HepG2 (cell line): ENCODE results near the gene CD44. TPM values are rescaled to one million over a fixed set of nuclear protein-coding genes. Genes with fewer than 3 reads are reported as not detected.

Source experiments
- ATAC-seq: fragments of 200-7000 bp; cut with Tn5 transposase; 3 replicates; pipeline ENCODE4 v1.9.1; 2020; ENCODE audit warnings: mild to moderate bottlenecking, moderate library complexity
- BruUV-seq: library from RNA; stranded (reverse); fragments of 400-500 nt; replicated peaks from 2 replicates; lab custom pipeline; 2021; lab: Mats Ljungman, UMichigan
- CTCF ChIA-PET: fragments of 300-600 bp; formaldehyde crosslinking; extraction: SDS; loops from one replicate; lab custom pipeline; 2021; ENCODE audit warnings: low total read pairs, inconsistent platforms, low intra/inter-chr PET ratio; lab: Yijun Ruan, JAX
- POLR2A ChIA-PET: fragments of 350-600 bp; sonication (Branson Sonifier 250); formaldehyde crosslinking; loops from one replicate; lab custom pipeline; 2020; ENCODE audit warnings: antibody characterized with exemption, inconsistent platforms; lab: Yijun Ruan, JAX
- DNase-seq: peaks from one replicate; pipeline ENCODE4 v3.0.0-alpha.2; 2015; ENCODE audit warnings: low spot score
- FAIRE-seq: peaks from 3 replicates; lab custom pipeline; 2011; peaks lifted over from hg19 to GRCh38; lab: Jason Lieb, UNC
- H2AFZ ChIP-seq: one replicate; pipeline ENCODE4 v1.6.1; 2011; ENCODE audit warnings: low read length, inconsistent platforms
- H3K27ac ChIP-seq: fragments of 300-600 bp; 3 replicates; pipeline ENCODE4 v1.8.0; 2011; ENCODE audit warnings: mixed run types, mild to moderate bottlenecking, mixed read lengths, low read length, inconsistent platforms; ENCODE audit not compliant: insufficient read depth; ENCODE audit errors: extremely low read length
- H3K27me3 ChIP-seq, 2 experiments: fragments of 200-600 bp in 1 of 2; 2 replicates in 1 of 2; 3 replicates in 1 of 2; pipeline versions ENCODE4 v1.6.0 to v1.8.0; 2011; ENCODE audit warnings: low read length in 2 of 2, mild to moderate bottlenecking in 2 of 2, moderate library complexity in 2 of 2, inconsistent platforms in 1 of 2; ENCODE audit not compliant: insufficient read depth in 2 of 2, control insufficient read depth in 1 of 2
- H3K36me3 ChIP-seq, 2 experiments: fragments of 200-600 bp in 1 of 2; replicated peaks in 1 of 2; 2 replicates in 1 of 2; 3 replicates in 1 of 2; pipeline versions ENCODE4 v1.5.1 to v1.8.0; 2011; ENCODE audit warnings: low read length in 2 of 2, inconsistent platforms in 1 of 2; ENCODE audit not compliant: insufficient read depth in 2 of 2, control insufficient read depth in 1 of 2
- H3K4me1 ChIP-seq: 2 replicates; pipeline ENCODE4 v1.5.1; 2012; ENCODE audit warnings: low read length, inconsistent platforms; ENCODE audit not compliant: insufficient read depth
- H3K4me2 ChIP-seq: 2 replicates; pipeline ENCODE4 v1.6.0; 2011; ENCODE audit warnings: low read depth, low read length, inconsistent platforms
- H3K4me3 ChIP-seq, 3 experiments: fragments of 200-600 bp in 1 of 3; sonication (generic), shearing (Covaris generic) in 1 of 3; replicated peaks in 1 of 3; 2 replicates each; pipeline ENCODE4 v1.5.1; 2011 to 2016; ENCODE audit warnings: low read length in 3 of 3, inconsistent platforms in 2 of 3, low read depth in 2 of 3, mild to moderate bottlenecking in 2 of 3, control low read depth in 1 of 3, mixed read lengths in 1 of 3; ENCODE audit not compliant: insufficient read depth in 1 of 3
- H3K79me2 ChIP-seq: one replicate; pipeline ENCODE4 v1.6.1; 2011; ENCODE audit warnings: low read length, inconsistent platforms; ENCODE audit not compliant: insufficient read depth
- H3K9ac ChIP-seq: 2 replicates; pipeline ENCODE4 v1.6.0; 2011; ENCODE audit warnings: mild to moderate bottlenecking, low read depth, low read length, inconsistent platforms; ENCODE audit not compliant: insufficient read depth
- H3K9me3 ChIP-seq: 2 replicates; pipeline ENCODE4 v1.5.1; 2012; ENCODE audit warnings: mild to moderate bottlenecking, low read length
- H4K20me1 ChIP-seq: 2 replicates; pipeline ENCODE4 v1.6.0; 2011; ENCODE audit warnings: inconsistent platforms, mild to moderate bottlenecking, low read length, moderate library complexity; ENCODE audit not compliant: insufficient read depth
- ARID2 ChIP-seq: sonication (generic); formaldehyde crosslinking; IDR thresholded peaks from 2 replicates; pipeline ENCODE4 v1.8.1; 2022; ENCODE audit warnings: mild to moderate bottlenecking, missing genetic modification reagents, borderline replicate concordance
- BCL3 ChIP-seq: sonication (generic); formaldehyde crosslinking; IDR thresholded peaks from 2 replicates; pipeline ENCODE4 v1.5.1; 2020; ENCODE audit warnings: mild to moderate bottlenecking, missing genetic modification reagents, moderate library complexity
- HNF4A ChIP-seq: sonication (generic); formaldehyde crosslinking; IDR thresholded peaks from 2 replicates; pipeline ENCODE4 v1.4.0; 2020; ENCODE audit warnings: missing genetic modification reagents
- IKZF1 ChIP-seq: fragments of 450-650 bp; IDR thresholded peaks from 2 replicates; pipeline ENCODE4 v1.7.1; 2016
- IRX3 ChIP-seq: sonication (generic); formaldehyde crosslinking; IDR thresholded peaks from 2 replicates; pipeline ENCODE4 v1.8.1; 2023; ENCODE audit warnings: mild to moderate bottlenecking, low read depth, missing genetic modification reagents, borderline replicate concordance
- NFE2 ChIP-seq: sonication (generic); formaldehyde crosslinking; IDR thresholded peaks from 2 replicates; pipeline ENCODE4 v1.4.0; 2020; ENCODE audit warnings: missing genetic modification reagents
- TOPORS ChIP-seq: sonication (generic); formaldehyde crosslinking; IDR thresholded peaks from 2 replicates; pipeline ENCODE4 v1.8.0; 2023; ENCODE audit warnings: mild to moderate bottlenecking, missing genetic modification reagents
- ZNF550 ChIP-seq: sonication (generic); formaldehyde crosslinking; IDR thresholded peaks from 2 replicates; pipeline ENCODE4 v1.4.0; 2020; ENCODE audit warnings: mild to moderate bottlenecking, missing genetic modification reagents, borderline replicate concordance
- ZNF691 ChIP-seq: sonication (generic); formaldehyde crosslinking; IDR thresholded peaks from 2 replicates; pipeline ENCODE4 v1.4.0; 2020; ENCODE audit warnings: missing genetic modification reagents, low read depth, mild to moderate bottlenecking, borderline replicate concordance
- ZNF782 ChIP-seq: sonication (generic); formaldehyde crosslinking; IDR thresholded peaks from 2 replicates; pipeline ENCODE4 v1.4.0; 2020; ENCODE audit warnings: missing genetic modification reagents, mild to moderate bottlenecking, borderline replicate concordance
- WGBS: methylation state at CpG from one replicate; pipeline ENCODE4 v1.1.6; 2017; ENCODE audit warnings: low lambda C conversion rate; 5-methylcytosine and 5-hydroxymethylcytosine counted together
- in situ Hi-C: cut with HindIII; loops from 2 replicates; pipeline ENCODE4 v1.10.0; 2017; ENCODE audit warnings: low pct_unique_long_range_greater_than_20kb; ENCODE audit not compliant: extremely low pct_ligation_motif_present
- intact Hi-C: fragments of 100-400 bp; cut with micrococcal nuclease; formaldehyde crosslinking; loops from one replicate; pipeline ENCODE4 v1.10.0; 2022; ENCODE audit not compliant: unreplicated experiment
- polyA plus RNA-seq, 8 experiments: library from polyadenylated mRNA; depleted of rRNA in 3 of 8; stranded (reverse) in 7 of 8; unstranded in 1 of 8; fragments of >200 nt; fragmentation: Illumina TruSeq in 4 of 8; extraction: Trizol in 4 of 8; gene quantifications; 2 replicates each; pipeline versions ENCODE4 v1.2.1 to v1.2.3, GENCODE V29; 2011 to 2016; ENCODE audit warnings: low read depth in 4 of 8, missing spikeins in 1 of 8, mixed read lengths in 1 of 8; ENCODE audit not compliant: insufficient read depth in 1 of 8
- total RNA-seq, 5 experiments: library from RNA; depleted of rRNA; stranded (reverse); fragments of >200 nt; fragmentation: Illumina TruSeq; extraction: Trizol; gene quantifications; 2 replicates each; pipeline ENCODE4 v1.2.3, GENCODE V29; 2016; ENCODE audit warnings: low read depth in 1 of 5
- TF ChIP-seq, protein P1 (sequence below): sonication (generic); formaldehyde crosslinking; IDR thresholded peaks from 2 replicates; pipeline ENCODE4 v1.5.0; 2020; ENCODE audit warnings: mild to moderate bottlenecking, missing genetic modification reagents, borderline replicate concordance

Gene CD44
- total and polyA plus RNA-seq, 2 of the 13 experiments (the other 11 are each of a cell fraction or from before 2014, with no cell fraction given), result 0.02 to 0.11 TPM

DNA sequence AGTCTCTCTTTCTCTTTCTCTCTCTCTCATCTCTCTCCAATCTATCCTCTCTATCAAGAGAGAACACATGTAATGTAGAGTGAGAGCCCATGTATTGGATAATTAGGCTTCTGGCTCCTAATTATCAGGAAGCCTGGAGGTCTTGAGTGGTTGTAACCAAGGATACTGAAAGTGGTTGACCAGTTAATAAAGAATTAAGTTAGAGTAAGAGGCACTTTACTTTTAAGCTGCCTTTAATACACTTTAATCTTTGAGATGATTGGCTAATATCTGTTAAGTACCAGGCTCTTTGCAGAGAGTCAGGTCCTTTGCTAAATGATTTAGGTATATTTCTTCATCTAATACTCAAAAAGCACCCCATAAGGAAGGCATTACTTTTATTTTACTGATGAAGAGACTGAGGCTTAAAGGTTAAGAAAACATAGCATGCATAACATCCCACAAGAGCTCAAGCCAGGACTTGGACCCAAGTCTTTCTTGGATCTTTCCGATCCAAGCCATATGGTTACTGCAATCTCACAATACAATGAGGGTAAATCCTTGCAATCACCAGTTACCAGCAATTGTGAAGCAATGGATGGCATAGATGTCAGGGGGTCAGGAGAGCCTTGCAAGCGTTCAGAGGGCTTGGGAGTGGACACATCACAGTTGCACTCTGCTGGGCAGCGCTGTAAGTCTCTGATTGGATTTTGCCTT is 22.1 kb downstream of the CD44 start:
- no peaks in the 10 kb centered on the region for H3K36me3 ChIP-seq
- intact Hi-C loops, result no loop called here
- CTCF ChIA-PET, result no interaction called here

DNA sequence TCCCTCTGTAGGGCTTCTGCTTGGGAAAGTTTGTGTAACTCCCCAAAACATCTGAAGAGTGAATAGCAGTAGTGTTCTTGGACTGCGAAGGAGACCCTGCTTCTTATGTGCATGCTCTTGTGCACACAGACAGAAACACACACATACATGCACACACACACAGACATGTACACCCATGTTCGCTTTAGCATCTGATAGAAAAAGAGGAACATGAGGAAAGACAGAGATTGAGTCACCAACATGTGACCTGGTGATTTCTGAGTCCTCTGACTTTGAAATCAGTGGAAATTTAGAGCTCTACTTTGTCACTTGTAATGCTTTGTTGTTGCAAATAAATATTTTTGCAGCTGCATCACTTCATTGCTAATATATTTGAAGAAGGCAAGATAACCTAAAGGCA is 23.8 kb downstream of the CD44 start:
- H3K9ac ChIP-seq, result no peak overlapping the region
- no peak overlapping the region for H3K4me2 ChIP-seq
- H3K27me3 ChIP-seq, result peaks cover 0 to 3% of the 10 kb centered on the region in 2 experiments; a peak in 1 of 5 replicates
- H3K9me3 ChIP-seq, result no peaks in the 10 kb centered on the region
- H3K4me1 ChIP-seq, result no peaks in the 10 kb centered on the region
- CTCF ChIA-PET, result no interaction called here
- no peak overlapping the region for H2AFZ ChIP-seq
- H4K20me1 ChIP-seq, result no peaks in the 10 kb centered on the region
- in situ Hi-C loops, result no loop called here
- no peaks in the 10 kb centered on the region for H3K36me3 ChIP-seq
- POLR2A ChIA-PET, result no interaction called here
- H3K27ac ChIP-seq, result no peak overlapping the region
- H3K79me2 ChIP-seq, result no peaks in the 10 kb centered on the region
- no TSS peak for BruUV-seq
- no peak for DNase-seq
- FAIRE-seq, result no peak
- ATAC-seq, result no peak
- no peak overlapping the region for H3K4me3 ChIP-seq
- WGBS, result 44% methylated on average over 2 of the region's 2 CpGs
- intact Hi-C loops, result no loop called here
- TF ChIP-seq ARID2 (CRISPR knock-in tag) (no peak), ZNF782 (CRISPR knock-in tag) (no peak), BCL3 (CRISPR knock-in tag) (no peak), IRX3 (no peak), NFE2 (no peak), ZNF691 (CRISPR knock-in tag) (no peak), ZNF550 (no peak), IKZF1 (no peak), TOPORS (CRISPR knock-in tag) (no peak)
- TF ChIP-seq, protein P1, sequence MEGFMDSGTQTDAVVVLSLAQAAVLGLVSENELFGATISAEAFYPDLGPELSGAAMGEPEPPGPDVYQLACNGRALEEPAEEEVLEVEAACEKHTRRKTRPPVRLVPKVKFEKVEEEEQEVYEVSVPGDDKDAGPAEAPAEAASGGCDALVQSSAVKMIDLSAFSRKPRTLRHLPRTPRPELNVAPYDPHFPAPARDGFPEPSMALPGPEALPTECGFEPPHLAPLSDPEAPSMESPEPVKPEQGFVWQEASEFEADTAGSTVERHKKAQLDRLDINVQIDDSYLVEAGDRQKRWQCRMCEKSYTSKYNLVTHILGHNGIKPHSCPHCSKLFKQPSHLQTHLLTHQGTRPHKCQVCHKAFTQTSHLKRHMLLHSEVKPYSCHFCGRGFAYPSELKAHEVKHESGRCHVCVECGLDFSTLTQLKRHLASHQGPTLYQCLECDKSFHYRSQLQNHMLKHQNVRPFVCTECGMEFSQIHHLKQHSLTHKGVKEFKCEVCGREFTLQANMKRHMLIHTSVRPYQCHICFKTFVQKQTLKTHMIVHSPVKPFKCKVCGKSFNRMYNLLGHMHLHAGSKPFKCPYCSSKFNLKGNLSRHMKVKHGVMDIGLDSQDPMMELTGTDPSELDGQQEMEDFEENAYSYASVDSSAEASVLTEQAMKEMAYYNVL (CRISPR knock-in tag), result no peak

More for the DNA sequence above, 22.1 kb downstream of the CD44 start:
- POLR2A ChIA-PET, result no interaction called here
- no peak overlapping the region for H3K4me2 ChIP-seq
- no peak overlapping the region for H3K4me3 ChIP-seq
- no TSS peak for BruUV-seq
- no peak for TF ChIP-seq HNF4A (CRISPR knock-in tag)
- in situ Hi-C loops, result no loop called here
- DNase-seq (no peak), ATAC-seq (no peak), FAIRE-seq (no peak)
- H4K20me1 ChIP-seq, result no peaks in the 10 kb centered on the region
- no peaks in the 10 kb centered on the region for H3K4me1 ChIP-seq
- no peak overlapping the region for H3K9ac ChIP-seq
- H3K27me3 ChIP-seq, result peaks cover 0 to 3% of the 10 kb centered on the region in 2 experiments; a peak in 1 of 5 replicates
- H3K9me3 ChIP-seq, result no peaks in the 10 kb centered on the region
- no peak overlapping the region for H3K27ac ChIP-seq
- no peak overlapping the region for H2AFZ ChIP-seq
- no peaks in the 10 kb centered on the region for H3K79me2 ChIP-seq
- 44% methylated on average over 3 of the region's 3 CpGs for WGBS
